Measurements from ENCODE around the gene RPL22L1. TPM values are rescaled to one million over a fixed set of nuclear protein-coding genes. Genes with fewer than 3 reads are reported as not detected.

RPL22L1 gene
- polyA plus RNA-seq, 1 donor from 2014 or later = 86.6 TPM

- Histone ChIP-seq H3K9me3 (ENCODE audit: low read length) (no peaks in the 10 kb centered on the region), H3K27ac (ENCODE audit: low read length) (no peak overlapping the region), H2AFZ (ENCODE audit: low read depth, low read length) (no peak overlapping the region), H3K27me3 (ENCODE audit: insufficient read depth, low read depth, low read length) (no peaks in the 10 kb centered on the region), H3K36me3 (ENCODE audit: insufficient read depth, low read length) (peaks cover 7% of the 10 kb centered on the region), H3K9ac (ENCODE audit: low read length) (no peak overlapping the region), H3K4me3 (ENCODE audit: low read length) (no peak overlapping the region), H3K4me2 (ENCODE audit: low read length) (no peak overlapping the region), H3F3A (ENCODE audit: insufficient read depth, low read length, poor library complexity, severe bottlenecking) (peaks cover 3% of the 10 kb centered on the region), H3K9me2 (ENCODE audit: insufficient read depth, low read length) (no peaks in the 10 kb centered on the region), H3K79me2 (replicated peaks; ENCODE audit: insufficient read depth, low read length) (peaks cover 3% of the 10 kb centered on the region), H4K20me1 (ENCODE audit: insufficient read depth) (no peaks in the 10 kb centered on the region)
- no peak for TF ChIP-seq REST (IDR thresholded peaks at IDR 0.05; ENCODE audit: borderline replicate concordance)
- TF ChIP-seq RAD21 (conservative IDR thresholded peaks at IDR 0.05) = no peak
- no peak for TF ChIP-seq SMC3 (conservative IDR thresholded peaks at IDR 0.05; ENCODE audit: poor library complexity)
- TF ChIP-seq CTCF (IDR thresholded peaks at IDR 0.05; ENCODE audit: poor library complexity, severe bottlenecking) = no peak
- TF ChIP-seq MXI1 (conservative IDR thresholded peaks at IDR 0.05; ENCODE audit: poor library complexity, severe bottlenecking) = no peak
- TF ChIP-seq TAF1 (IDR thresholded peaks at IDR 0.05; ENCODE audit: low read depth) = no peak
- no peak for TF ChIP-seq EP300 (conservative IDR thresholded peaks at IDR 0.05; ENCODE audit: poor library complexity, severe bottlenecking)
- no peak for TF ChIP-seq POLR2AphosphoS5 (IDR thresholded peaks at IDR 0.05)
- no peak for TF ChIP-seq EZH2 (IDR thresholded peaks at IDR 0.05; ENCODE audit: borderline replicate concordance, insufficient read depth, low read length, poor library complexity, severe bottlenecking)
Observed at GRCh38 chr3:170862618-170863374, 7.2 kb downstream of the RPL22L1 start.

- Histone ChIP-seq H3K36me3 (ENCODE audit: insufficient read depth, low read length) (no peaks in the 10 kb centered on the region), H2AFZ (ENCODE audit: low read depth, low read length) (no peak overlapping the region)
- TF ChIP-seq POLR2AphosphoS5 (IDR thresholded peaks at IDR 0.05) (no peak), SMC3 (conservative IDR thresholded peaks at IDR 0.05; ENCODE audit: poor library complexity) (no peak)
Observed at GRCh38 chr3:170858599-170858998, 11.4 kb downstream of the RPL22L1 start.

More at GRCh38 chr3:170858599-170858998, 11.4 kb downstream of the RPL22L1 start:
- Histone ChIP-seq H4K20me1 (ENCODE audit: insufficient read depth) (no peaks in the 10 kb centered on the region), H3K4me2 (ENCODE audit: low read length) (no peak overlapping the region), H3K9me3 (ENCODE audit: low read length) (no peaks in the 10 kb centered on the region), H3K4me3 (ENCODE audit: low read length) (no peak overlapping the region), H3K27me3 (ENCODE audit: insufficient read depth, low read depth, low read length) (no peaks in the 10 kb centered on the region), H3K9ac (ENCODE audit: low read length) (no peak overlapping the region), H3K79me2 (replicated peaks; ENCODE audit: insufficient read depth, low read length) (no peaks in the 10 kb centered on the region), H3K27ac (ENCODE audit: low read length) (no peak overlapping the region), H3F3A (ENCODE audit: insufficient read depth, low read length, poor library complexity, severe bottlenecking) (no peaks in the 10 kb centered on the region), H3K9me2 (ENCODE audit: insufficient read depth, low read length) (no peaks in the 10 kb centered on the region)

Measured in neural cell (in vitro differentiated cells).